Stomach (tissue), 19 donors: ENCODE data around the gene DYNLL1. TPM values are rescaled to one million over a fixed set of nuclear protein-coding genes. Genes with fewer than 3 reads are reported as not detected.
"Not testable (repeated sequence)": the region's sequence is repeated elsewhere in the genome, so short reads cannot be mapped to it uniquely, and the experiment has no call there.

ENCODE experiments used
- DNase-seq, 2 donors: peaks; one replicate each; pipeline versions ENCODE4 v3.0.0 to v3.0.0-alpha.2; 2013 to 2019
- H3K27ac ChIP-seq, 5 donors: fragments of 200-600 bp in 4 of 5; sonication (generic) in 4 of 5; one replicate each; pipeline ENCODE4 v1.5.1; 2013 to 2019; ENCODE audit warnings: mild to moderate bottlenecking in 1 of 5, moderate library complexity in 1 of 5
- H3K27me3 ChIP-seq, 3 donors: fragments of 200-600 bp; sonication (generic); one replicate each; pipeline ENCODE4 v1.5.1; 2017 to 2019; ENCODE audit warnings: mixed run types in 1 of 3
- H3K36me3 ChIP-seq, 4 donors: fragments of 200-600 bp; sonication (generic); 1 replicate in 3 of 4; 2 replicates in 1 of 4; pipeline ENCODE4 v1.5.1; 2016 to 2019
- H3K4me1 ChIP-seq, 4 donors: fragments of 200-600 bp; sonication (generic); one replicate each; pipeline ENCODE4 v1.5.1; 2016 to 2019
- H3K4me3 ChIP-seq, 4 donors: fragments of 200-600 bp; sonication (generic) in 3 of 4; one replicate each; pipeline ENCODE4 v1.5.1; 2016 to 2019; ENCODE audit warnings: mild to moderate bottlenecking in 1 of 4
- H3K9me3 ChIP-seq, 4 donors: fragments of 200-600 bp; sonication (generic); one replicate each; pipeline ENCODE4 v1.5.1; 2016 to 2019
- EP300 ChIP-seq: sonication (generic); formaldehyde crosslinking; IDR thresholded peaks from one replicate; pipeline ENCODE4 v1.6.1; 2017; ENCODE audit warnings: antibody characterized with exemption
- POLR2A ChIP-seq, 4 donors: fragments of 450-650 bp; IDR thresholded peaks; one replicate each; pipeline ENCODE4 v1.6.1; 2016; ENCODE audit warnings: antibody characterized with exemption in 4 of 4, control low read depth in 2 of 4, mild to moderate bottlenecking in 1 of 4, moderate library complexity in 1 of 4
- POLR2AphosphoS5 ChIP-seq, 3 donors: sonication (generic); formaldehyde crosslinking; IDR thresholded peaks; one replicate each; pipeline ENCODE4 v1.6.1; 2016; ENCODE audit warnings: antibody characterized with exemption in 3 of 3
- WGBS, 5 donors: extraction: QIAGEN DNeasy Blood & Tissue Kit in 3 of 5; methylation state at CpG; one replicate each; pipeline versions ENCODE4 v1.1.5 to v1.1.7; 2013 to 2018; 5-methylcytosine and 5-hydroxymethylcytosine counted together
- intact Hi-C: fragments of 100-400 bp; cut with DNase I; formaldehyde crosslinking; loops from one replicate; pipeline ENCODE4 v1.15.1; 2023; ENCODE audit warnings: low total_unique reads
- long read RNA-seq, 10 donors: transcript quantifications; one replicate each; lab custom pipeline, GENCODE V29; 2026
- polyA plus RNA-seq, 3 donors: library from polyadenylated mRNA; stranded (reverse); fragments of 200-250 nt; gene quantifications; one replicate each; pipeline ENCODE4 v1.2.3, GENCODE V29; 2013
- total RNA-seq, 5 donors: library from RNA; depleted of rRNA; stranded (reverse); fragments of >200 nt; gene quantifications; one replicate each; pipeline versions ENCODE4 v1.1.0 to v1.2.3, GENCODE V29; 2014 to 2016
- TF ChIP-seq, protein P1 (sequence below), 7 experiments: fragments of 450-650 bp in 4 of 7; fragments of 200-600 bp in 3 of 7; sonication (generic) in 3 of 7; IDR thresholded peaks; one replicate each; pipeline ENCODE4 v1.5.1; 2016 to 2019; ENCODE audit warnings: antibody characterized with exemption in 7 of 7, control low read depth in 2 of 7, mild to moderate bottlenecking in 1 of 7
- donor health status: healthy with polysubstance abuse.
- donor health status: Bipolar disorder and iron deficiency.
- donor health status: healthy.

Gene DYNLL1
- total RNA-seq: 100 to 1,000 TPM in 4 of 5 donors, 10 to 100 TPM in 1; 27.2 to 197 (median 114) TPM
- 100 to 1,000 TPM; 476 to 580 (median 578) TPM for polyA plus RNA-seq
- long read RNA-seq, donor 1, transcript DYNLL1-201 (3 exons, 720 nt): major isoform, 57 of 93 reads
- long read RNA-seq, donor 1, transcript DYNLL1-202 (3 exons, 697 nt): minor isoform, 7 of 93 reads
- long read RNA-seq, donor 1, transcript DYNLL1-210 (1 exons, 670 nt): minor isoform, 18 of 93 reads
- long read RNA-seq, donor 1, transcript DYNLL1-207 (2 exons, 719 nt): minor isoform, 9 of 93 reads
- long read RNA-seq, donor 1, partial matches to known transcripts: 0 of 93 reads
- long read RNA-seq, donor 1, other reads (novel, unspliced or antisense): 0 of 93 reads
- long read RNA-seq, donor 2, transcript DYNLL1-202 (3 exons, 697 nt): minor isoform, 8 of 154 reads
- long read RNA-seq, donor 2, transcript DYNLL1-207 (2 exons, 719 nt): minor isoform, 13 of 154 reads
- long read RNA-seq, donor 2, transcript DYNLL1-210 (1 exons, 670 nt): minor isoform, 18 of 154 reads
- long read RNA-seq, donor 2, transcript DYNLL1-201 (3 exons, 720 nt): major isoform, 97 of 154 reads
- long read RNA-seq, donor 2, partial matches to known transcripts: 17 of 154 reads
- long read RNA-seq, donor 2, other reads (novel, unspliced or antisense): 0 of 154 reads
- long read RNA-seq, donor 3, transcript DYNLL1-201 (3 exons, 720 nt): major isoform, 55 of 86 reads
- long read RNA-seq, donor 3, transcript DYNLL1-207 (2 exons, 719 nt): minor isoform, 6 of 86 reads
- long read RNA-seq, donor 3, transcript DYNLL1-202 (3 exons, 697 nt): minor isoform, 10 of 86 reads
- long read RNA-seq, donor 3, transcript DYNLL1-210 (1 exons, 670 nt): minor isoform, 15 of 86 reads
- long read RNA-seq, donor 3, partial matches to known transcripts: 0 of 86 reads
- long read RNA-seq, donor 3, other reads (novel, unspliced or antisense): 0 of 86 reads
- long read RNA-seq, donor 4, transcript DYNLL1-201 (3 exons, 720 nt): major isoform, 14 of 19 reads
- long read RNA-seq, donor 4, partial matches to known transcripts: 0 of 19 reads
- long read RNA-seq, donor 4, other reads (novel, unspliced or antisense): 0 of 19 reads
- long read RNA-seq, donor 5, transcript DYNLL1-202 (3 exons, 697 nt): minor isoform, 11 of 192 reads
- long read RNA-seq, donor 5, transcript DYNLL1-201 (3 exons, 720 nt): major isoform, 155 of 192 reads
- long read RNA-seq, donor 5, transcript DYNLL1-210 (1 exons, 670 nt): minor isoform, 18 of 192 reads
- long read RNA-seq, donor 5, transcript DYNLL1-207 (2 exons, 719 nt): minor isoform, 6 of 192 reads
- long read RNA-seq, donor 5, partial matches to known transcripts: 0 of 192 reads
- long read RNA-seq, donor 5, other reads (novel, unspliced or antisense): 0 of 192 reads
- long read RNA-seq, donor 6, transcript DYNLL1-202 (3 exons, 697 nt): minor isoform, 22 of 276 reads
- long read RNA-seq, donor 6, transcript DYNLL1-201 (3 exons, 720 nt): major isoform, 171 of 276 reads
- long read RNA-seq, donor 6, transcript DYNLL1-207 (2 exons, 719 nt): minor isoform, 17 of 276 reads
- long read RNA-seq, donor 6, transcript DYNLL1-210 (1 exons, 670 nt): minor isoform, 36 of 276 reads
- long read RNA-seq, donor 6, partial matches to known transcripts: 25 of 276 reads
- long read RNA-seq, donor 6, other reads (novel, unspliced or antisense): 0 of 276 reads
- long read RNA-seq, donor 7, transcript DYNLL1-202 (3 exons, 697 nt): minor isoform, 13 of 225 reads
- long read RNA-seq, donor 7, transcript DYNLL1-210 (1 exons, 670 nt): minor isoform, 37 of 225 reads
- long read RNA-seq, donor 7, transcript DYNLL1-201 (3 exons, 720 nt): major isoform, 151 of 225 reads
- long read RNA-seq, donor 7, transcript DYNLL1-207 (2 exons, 719 nt): minor isoform, 19 of 225 reads
- long read RNA-seq, donor 7, partial matches to known transcripts: 0 of 225 reads
- long read RNA-seq, donor 7, other reads (novel, unspliced or antisense): 0 of 225 reads
- long read RNA-seq, donor 8, transcript DYNLL1-207 (2 exons, 719 nt): minor isoform, 11 of 156 reads
- long read RNA-seq, donor 8, transcript DYNLL1-202 (3 exons, 697 nt): minor isoform, 14 of 156 reads
- long read RNA-seq, donor 8, transcript DYNLL1-201 (3 exons, 720 nt): major isoform, 107 of 156 reads
- long read RNA-seq, donor 8, transcript DYNLL1-210 (1 exons, 670 nt): minor isoform, 20 of 156 reads
- long read RNA-seq, donor 8, partial matches to known transcripts: 0 of 156 reads
- long read RNA-seq, donor 8, other reads (novel, unspliced or antisense): 0 of 156 reads
- long read RNA-seq, donor 9, transcript DYNLL1-210 (1 exons, 670 nt): minor isoform, 59 of 238 reads
- long read RNA-seq, donor 9, transcript DYNLL1-207 (2 exons, 719 nt): minor isoform, 26 of 238 reads
- long read RNA-seq, donor 9, transcript DYNLL1-202 (3 exons, 697 nt): minor isoform, 17 of 238 reads
- long read RNA-seq, donor 9, transcript DYNLL1-201 (3 exons, 720 nt): major isoform, 118 of 238 reads
- long read RNA-seq, donor 9, partial matches to known transcripts: 17 of 238 reads
- long read RNA-seq, donor 9, other reads (novel, unspliced or antisense): 0 of 238 reads
- long read RNA-seq, donor 10, transcript DYNLL1-210 (1 exons, 670 nt): minor isoform, 6 of 63 reads
- long read RNA-seq, donor 10, transcript DYNLL1-201 (3 exons, 720 nt): major isoform, 46 of 63 reads
- long read RNA-seq, donor 10, transcript DYNLL1-207 (2 exons, 719 nt): minor isoform, 6 of 63 reads
- long read RNA-seq, donor 10, partial matches to known transcripts: 0 of 63 reads
- long read RNA-seq, donor 10, other reads (novel, unspliced or antisense): 0 of 63 reads

DNA sequence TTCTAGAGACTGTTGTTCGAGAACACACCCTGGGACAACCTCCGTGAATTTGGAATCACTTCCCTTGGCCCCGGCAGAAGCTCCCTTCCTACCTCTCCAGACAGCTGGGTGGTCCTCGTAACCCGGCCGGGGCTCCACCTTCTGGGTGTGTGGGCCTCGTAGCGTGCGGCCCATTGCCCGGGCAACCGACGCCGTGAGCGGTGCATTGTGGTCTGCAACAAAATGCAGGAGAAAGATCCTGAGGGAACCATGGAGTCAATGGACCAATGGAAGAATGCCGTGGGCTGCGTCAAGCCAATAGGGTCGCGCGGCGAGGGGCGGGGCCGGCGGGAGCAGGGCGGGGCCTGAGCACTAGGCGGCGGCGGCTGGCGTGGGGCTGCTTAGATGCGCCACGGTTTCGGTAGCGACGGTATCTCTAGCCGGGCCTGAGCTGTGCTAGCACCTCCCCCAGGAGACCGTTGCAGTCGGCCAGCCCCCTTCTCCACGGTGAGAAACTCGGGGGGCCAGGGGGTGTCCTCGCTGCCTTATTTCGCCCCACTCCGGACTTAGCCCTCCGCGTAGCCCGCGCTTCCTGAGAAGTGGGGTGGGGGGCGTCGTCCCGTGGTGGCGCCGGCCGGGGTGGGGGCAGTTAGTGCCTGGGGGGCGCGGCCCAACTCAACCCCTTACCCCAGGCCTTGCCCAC is at the start of gene DYNLL1:
Gene DYNLL1, plus strand, starts transcription at position 383 of the 682 bp plus-strand sequence. CDS start 309 bp downstream, outside the sequence.
- Histone ChIP-seq H3K36me3 (peaks cover 5 to 33% (median 29%) of the 10 kb centered on the region in 4 donors), H3K4me3 (peak within 1 kb of the TSS; percentile 92 to 98 (median 96)), H3K4me1 (peaks cover 17 to 39% (median 30%) of the 10 kb centered on the region in 4 donors), H3K27ac (peak within 1 kb of the TSS; percentile 81 to 93 (median 88)), H3K9me3 (no peaks in the 10 kb centered on the region), H3K27me3 (no peaks in the 10 kb centered on the region)
- intact Hi-C loops: no loop called here
- 0 to 1% (median 1%) methylated on average over 35 to 53 of the region's 53 CpGs for WGBS, 5 donors
- peak; percentile 98 for DNase-seq
- TF ChIP-seq POLR2A (IDR thresholded peaks at IDR 0.05): peak in 1 of 4 donors; percentile 58
- TF ChIP-seq EP300: peak; percentile 66
- TF ChIP-seq POLR2AphosphoS5 (IDR thresholded peaks at IDR 0.05): peak; percentile 48 to 95 (median 90)
- TF ChIP-seq, protein P1, sequence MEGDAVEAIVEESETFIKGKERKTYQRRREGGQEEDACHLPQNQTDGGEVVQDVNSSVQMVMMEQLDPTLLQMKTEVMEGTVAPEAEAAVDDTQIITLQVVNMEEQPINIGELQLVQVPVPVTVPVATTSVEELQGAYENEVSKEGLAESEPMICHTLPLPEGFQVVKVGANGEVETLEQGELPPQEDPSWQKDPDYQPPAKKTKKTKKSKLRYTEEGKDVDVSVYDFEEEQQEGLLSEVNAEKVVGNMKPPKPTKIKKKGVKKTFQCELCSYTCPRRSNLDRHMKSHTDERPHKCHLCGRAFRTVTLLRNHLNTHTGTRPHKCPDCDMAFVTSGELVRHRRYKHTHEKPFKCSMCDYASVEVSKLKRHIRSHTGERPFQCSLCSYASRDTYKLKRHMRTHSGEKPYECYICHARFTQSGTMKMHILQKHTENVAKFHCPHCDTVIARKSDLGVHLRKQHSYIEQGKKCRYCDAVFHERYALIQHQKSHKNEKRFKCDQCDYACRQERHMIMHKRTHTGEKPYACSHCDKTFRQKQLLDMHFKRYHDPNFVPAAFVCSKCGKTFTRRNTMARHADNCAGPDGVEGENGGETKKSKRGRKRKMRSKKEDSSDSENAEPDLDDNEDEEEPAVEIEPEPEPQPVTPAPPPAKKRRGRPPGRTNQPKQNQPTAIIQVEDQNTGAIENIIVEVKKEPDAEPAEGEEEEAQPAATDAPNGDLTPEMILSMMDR (IDR thresholded peaks at IDR 0.05): peak in 2 of 7 experiments; percentile 29 to 31

DNA sequence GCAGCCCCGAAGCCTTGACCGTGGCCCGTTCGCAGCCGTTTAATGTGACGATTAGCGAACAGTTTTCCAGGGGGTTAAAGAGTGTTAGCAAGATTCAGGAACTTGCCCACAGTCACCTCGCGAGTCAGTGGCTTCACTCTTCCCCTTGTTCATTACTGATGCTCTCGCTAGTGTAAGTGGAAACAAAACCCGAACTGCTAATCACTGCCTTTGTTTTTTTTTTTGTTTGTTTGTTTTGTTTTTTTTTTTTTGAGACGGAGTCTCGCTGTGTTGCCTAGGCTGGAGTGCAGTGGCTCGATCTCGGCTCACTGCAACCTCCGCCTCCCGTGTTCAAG is 49.1 kb upstream of the DYNLL1 start:
- H3K9me3 ChIP-seq, DNase-seq, H3K27me3 ChIP-seq, intact Hi-C loops: not testable (repeated sequence)
- Histone ChIP-seq H3K4me1 (peaks cover 18 to 42% (median 35%) of the 10 kb centered on the region in 4 donors), H3K4me3 (peak overlapping the region; percentile 85 to 97 (median 92)), H3K36me3 (peaks cover 15 to 53% (median 49%) of the 10 kb centered on the region in 4 donors), H3K27ac (peak overlapping the region; percentile 89 to 94 (median 93))
- WGBS, 5 donors: 2 to 9% (median 4%) methylated on average over 12 to 17 of the region's 17 CpGs

- Histone ChIP-seq H3K27ac (no peak overlapping the region), H3K4me1 (peaks cover 18 to 49% (median 37%) of the 10 kb centered on the region in 4 donors), H3K9me3 (no peaks in the 10 kb centered on the region), H3K27me3 (no peaks in the 10 kb centered on the region), H3K36me3 (peaks cover 7 to 52% (median 49%) of the 10 kb centered on the region in 4 donors), H3K4me3 (peak overlapping the region in 1 of 4 donors; percentile 85)
- TF ChIP-seq POLR2AphosphoS5 (IDR thresholded peaks at IDR 0.05) (no peak), EP300 (no peak), POLR2A (IDR thresholded peaks at IDR 0.05) (no peak)
- TF ChIP-seq, protein P1 (IDR thresholded peaks at IDR 0.05): no peak
- 92 to 96% (median 94%) methylated on average over 4 of the region's 4 CpGs for WGBS, 5 donors
- DNase-seq: no peak
- intact Hi-C loops: no loop called here
Observed at GRCh38 chr12:120447992-120448391, 47.9 kb upstream of the DYNLL1 start.

GRCh38 chr12:120452524-120452923 is 43.4 kb upstream of the DYNLL1 start:
- DNase-seq, intact Hi-C loops, H3K9me3 ChIP-seq, H3K4me3 ChIP-seq, H3K27me3 ChIP-seq: not testable (repeated sequence)
- WGBS, 5 donors: 83 to 90% (median 89%) methylated on average over 5 of the region's 5 CpGs
- Histone ChIP-seq H3K4me1 (peaks cover 4 to 28% (median 16%) of the 10 kb centered on the region in 4 donors), H3K27ac (peak overlapping the region in 1 of 5 donors; percentile 4), H3K36me3 (peaks cover 7 to 80% (median 71%) of the 10 kb centered on the region in 4 donors)
